Lung (tissue), 11 donors: ENCODE data around the gene LOC128125822.

Source experiments
- ATAC-seq: fragments of 200-7000 bp; cut with Tn5 transposase; one replicate; pipeline ENCODE4 v1.9.1; 2020; ENCODE audit warnings: moderate number of reproducible peaks; ENCODE audit not compliant: insufficient read depth, low FRiP score
- DNase-seq, 3 donors: peaks; one replicate each; pipeline ENCODE4 v3.0.0-alpha.2; 2013 to 2017
- H3K27ac ChIP-seq, 2 donors: one replicate each; pipeline ENCODE4 v1.5.1; 2013; ENCODE audit warnings: mild to moderate bottlenecking in 2 of 2, moderate library complexity in 2 of 2, control low read depth in 1 of 2, inconsistent platforms in 1 of 2, low read depth in 1 of 2, low read length in 1 of 2
- H3K27me3 ChIP-seq, 3 donors: one replicate each; pipeline ENCODE4 v1.5.1; 2013; ENCODE audit warnings: low read length in 2 of 3; ENCODE audit not compliant: control insufficient read depth in 3 of 3, insufficient read depth in 3 of 3
- H3K36me3 ChIP-seq, 4 donors: one replicate each; pipeline ENCODE4 v1.5.1; 2013; ENCODE audit warnings: low read length in 4 of 4, mild to moderate bottlenecking in 1 of 4, moderate library complexity in 1 of 4; ENCODE audit not compliant: control insufficient read depth in 4 of 4, insufficient read depth in 4 of 4
- H3K4me1 ChIP-seq, 5 donors: one replicate each; pipeline ENCODE4 v1.5.1; 2013; ENCODE audit warnings: low read length in 5 of 5, mild to moderate bottlenecking in 2 of 5, moderate library complexity in 1 of 5; ENCODE audit not compliant: control insufficient read depth in 5 of 5, insufficient read depth in 5 of 5
- H3K4me3 ChIP-seq: one replicate; pipeline ENCODE4 v1.5.1; 2013; ENCODE audit warnings: mild to moderate bottlenecking, control low read depth, moderate library complexity
- H3K9ac ChIP-seq, 2 donors: one replicate each; pipeline ENCODE4 v1.5.1; 2013; ENCODE audit warnings: low read length in 2 of 2, control low read depth in 1 of 2; ENCODE audit not compliant: insufficient read depth in 1 of 2
- H3K9me3 ChIP-seq, 4 donors: one replicate each; pipeline ENCODE4 v1.5.1; 2013; ENCODE audit warnings: low read length in 3 of 4, mild to moderate bottlenecking in 1 of 4, moderate library complexity in 1 of 4; ENCODE audit not compliant: control insufficient read depth in 4 of 4, insufficient read depth in 3 of 4
- CTCF ChIP-seq: IDR thresholded peaks from 2 replicates; pipeline ENCODE4 v1.5.1; 2012; ENCODE audit warnings: mild to moderate bottlenecking; ENCODE audit errors: control extremely low read depth, extremely low read depth
- WGBS, 2 donors: extraction: QIAGEN DNeasy Blood & Tissue Kit; methylation state at CpG; one replicate each; pipeline ENCODE4 v1.1.7; 2013; 5-methylcytosine and 5-hydroxymethylcytosine counted together
- donor health status: control.
- donor health status: control.
- donor health status: Bipolar disorder and iron deficiency.
- donor health status: healthy.
- donor health status: DM: yes; HTN: yes; CAD: no.

The LOC128125822 gene

GRCh38 chr6:63530182-63530581, 42.1 kb upstream of the LOC128125822 start:
- H3K9ac ChIP-seq = no peak overlapping the region
- H3K4me1 ChIP-seq = peaks cover 0 to 1% (median 0%) of the 10 kb centered on the region in 5 donors
- H3K27me3 ChIP-seq = no peaks in the 10 kb centered on the region
- H3K36me3 ChIP-seq = no peaks in the 10 kb centered on the region
- 93 to 95% methylated on average over 3 of the region's 3 CpGs for WGBS, 2 donors
- no peak overlapping the region for H3K4me3 ChIP-seq
- no peaks in the 10 kb centered on the region for H3K9me3 ChIP-seq
- no peak for TF ChIP-seq CTCF
- ATAC-seq = no peak
- no peak for DNase-seq
- H3K27ac ChIP-seq = no peak overlapping the region

- no peak overlapping the region for H3K4me3 ChIP-seq
- no peaks in the 10 kb centered on the region for H3K36me3 ChIP-seq
- no peak for ATAC-seq
- DNase-seq = no peak
- H3K27me3 ChIP-seq = no peaks in the 10 kb centered on the region
- no peaks in the 10 kb centered on the region for H3K9me3 ChIP-seq
- no peak overlapping the region for H3K27ac ChIP-seq
- H3K9ac ChIP-seq = no peak overlapping the region
- H3K4me1 ChIP-seq = peaks cover 0 to 1% (median 0%) of the 10 kb centered on the region in 5 donors
- TF ChIP-seq CTCF = no peak
- 95 to 97% methylated on average over 1 of the region's 1 CpG for WGBS, 2 donors
Measured at GRCh38 chr6:63530991-63531390, 41.3 kb upstream of the LOC128125822 start.

GRCh38 chr6:63533026-63533425, 39.3 kb upstream of the LOC128125822 start:
- no peaks in the 10 kb centered on the region for H3K36me3 ChIP-seq
- no peak for TF ChIP-seq CTCF
- DNase-seq (no peak), ATAC-seq (no peak)
- H3K4me3 ChIP-seq = no peak overlapping the region
- H3K4me1 ChIP-seq = peaks cover 0 to 1% (median 0%) of the 10 kb centered on the region in 5 donors
- 80 to 90% methylated on average over 3 of the region's 3 CpGs for WGBS, 2 donors
- H3K9me3 ChIP-seq = no peaks in the 10 kb centered on the region
- H3K27ac ChIP-seq = no peak overlapping the region
- no peaks in the 10 kb centered on the region for H3K27me3 ChIP-seq
- H3K9ac ChIP-seq = no peak overlapping the region

GRCh38 chr6:63533952-63534351, 38.3 kb upstream of the LOC128125822 start:
- Histone ChIP-seq H3K4me3 (no peak overlapping the region), H3K27me3 (no peaks in the 10 kb centered on the region), H3K27ac (no peak overlapping the region), H3K9ac (no peak overlapping the region), H3K36me3 (no peaks in the 10 kb centered on the region), H3K9me3 (no peaks in the 10 kb centered on the region), H3K4me1 (no peaks in the 10 kb centered on the region)
- DNase-seq (no peak), ATAC-seq (no peak)
- TF ChIP-seq CTCF = no peak
- WGBS, 2 donors = 92 to 95% methylated on average over 4 of the region's 4 CpGs
